ENCODE results near the gene SLC16A6.
"Not testable (repeated sequence)": the region's sequence is repeated elsewhere in the genome, so short reads cannot be mapped to it uniquely, and the experiment has no call there.

The SLC16A6 gene

DNA sequence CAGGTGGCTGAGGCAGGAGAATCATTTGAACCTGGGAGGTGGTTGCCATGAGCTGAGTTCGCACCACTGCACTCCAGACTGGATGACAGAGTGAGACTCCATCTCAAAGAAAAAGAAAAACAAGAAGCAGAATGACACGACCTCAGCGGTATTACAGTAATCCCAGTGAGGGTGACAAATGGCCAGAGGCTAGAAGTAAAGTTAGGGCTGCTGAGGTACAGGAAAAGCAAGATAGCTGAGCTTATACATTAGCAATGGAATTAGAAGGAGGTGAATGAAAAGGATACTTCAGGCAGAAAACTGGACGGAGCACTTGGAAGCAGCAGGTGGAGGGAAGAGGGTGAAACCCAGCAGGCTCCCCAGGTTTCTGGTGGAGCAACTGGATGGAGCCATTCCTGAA, 69.1 kb downstream of the SLC16A6 start:
- H3K4me1 ChIP-seq (ENCODE audit: control insufficient read depth in 1 of 2, insufficient read depth in 1 of 2, low read depth in 1 of 2, low read length in 1 of 2): peaks cover 0 to 5% of the 10 kb centered on the region in 2 experiments
- no peak overlapping the region for H3K27ac ChIP-seq
- no peaks in the 10 kb centered on the region for H3K36me3 ChIP-seq
- no peaks in the 10 kb centered on the region for H3K27me3 ChIP-seq
- TF ChIP-seq, protein P1, sequence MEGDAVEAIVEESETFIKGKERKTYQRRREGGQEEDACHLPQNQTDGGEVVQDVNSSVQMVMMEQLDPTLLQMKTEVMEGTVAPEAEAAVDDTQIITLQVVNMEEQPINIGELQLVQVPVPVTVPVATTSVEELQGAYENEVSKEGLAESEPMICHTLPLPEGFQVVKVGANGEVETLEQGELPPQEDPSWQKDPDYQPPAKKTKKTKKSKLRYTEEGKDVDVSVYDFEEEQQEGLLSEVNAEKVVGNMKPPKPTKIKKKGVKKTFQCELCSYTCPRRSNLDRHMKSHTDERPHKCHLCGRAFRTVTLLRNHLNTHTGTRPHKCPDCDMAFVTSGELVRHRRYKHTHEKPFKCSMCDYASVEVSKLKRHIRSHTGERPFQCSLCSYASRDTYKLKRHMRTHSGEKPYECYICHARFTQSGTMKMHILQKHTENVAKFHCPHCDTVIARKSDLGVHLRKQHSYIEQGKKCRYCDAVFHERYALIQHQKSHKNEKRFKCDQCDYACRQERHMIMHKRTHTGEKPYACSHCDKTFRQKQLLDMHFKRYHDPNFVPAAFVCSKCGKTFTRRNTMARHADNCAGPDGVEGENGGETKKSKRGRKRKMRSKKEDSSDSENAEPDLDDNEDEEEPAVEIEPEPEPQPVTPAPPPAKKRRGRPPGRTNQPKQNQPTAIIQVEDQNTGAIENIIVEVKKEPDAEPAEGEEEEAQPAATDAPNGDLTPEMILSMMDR (IDR thresholded peaks at IDR 0.05): no peak
- no peak overlapping the region for H3K4me3 ChIP-seq (ENCODE audit: low read depth in 1 of 2, low read length in 1 of 2)
- H3K9me3 ChIP-seq: no peaks in the 10 kb centered on the region

DNA sequence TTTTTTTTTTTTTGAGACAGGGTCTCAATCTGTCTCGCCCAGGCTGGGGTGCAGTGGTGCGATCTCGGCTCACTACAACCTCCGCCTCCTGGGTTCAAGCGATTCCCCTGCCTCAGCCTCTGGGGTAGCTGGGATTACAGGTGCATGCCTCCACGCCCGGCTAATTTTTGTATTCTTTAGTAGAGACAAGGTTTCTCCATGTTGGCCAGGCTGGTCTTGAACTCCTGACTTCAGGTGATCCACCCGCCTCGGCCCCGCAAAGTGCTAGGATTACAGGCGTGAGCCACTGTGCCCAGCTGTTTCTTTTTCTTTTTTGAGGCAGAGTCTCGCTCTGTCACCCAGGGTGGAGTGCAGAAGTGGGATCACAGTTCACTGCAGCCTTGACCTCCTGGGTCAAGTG, 70.1 kb downstream of the SLC16A6 start:
- H3K4me1 ChIP-seq (ENCODE audit: control insufficient read depth in 1 of 2, insufficient read depth in 1 of 2, low read depth in 1 of 2, low read length in 1 of 2); H3K4me3 ChIP-seq (ENCODE audit: low read depth in 1 of 2, low read length in 1 of 2); H3K27ac ChIP-seq; H3K9me3 ChIP-seq; H3K36me3 ChIP-seq; H3K27me3 ChIP-seq: not testable (repeated sequence)

DNA sequence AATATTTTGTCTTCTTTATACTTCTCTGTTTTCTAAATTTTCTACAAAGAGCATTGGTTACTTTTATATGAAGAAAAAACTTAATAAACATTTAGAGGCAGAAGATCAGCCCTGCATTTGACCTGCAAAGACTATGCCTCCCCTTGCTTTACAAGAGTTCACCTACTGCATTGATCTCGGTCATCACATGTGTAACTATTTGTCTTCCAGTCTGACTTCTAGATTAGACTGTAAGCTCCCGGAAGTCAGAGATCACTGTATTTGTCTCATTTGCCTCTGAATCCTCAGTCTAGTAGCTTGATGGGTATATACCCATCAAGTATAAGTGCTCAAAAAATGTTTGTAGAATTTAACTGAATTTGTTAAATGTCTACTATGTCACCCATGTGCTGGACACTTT, 70.7 kb downstream of the SLC16A6 start:
- not testable (repeated sequence) for H3K27me3 ChIP-seq; H3K27ac ChIP-seq; H3K4me1 ChIP-seq (ENCODE audit: control insufficient read depth in 1 of 2, insufficient read depth in 1 of 2, low read depth in 1 of 2, low read length in 1 of 2); H3K36me3 ChIP-seq; H3K9me3 ChIP-seq; H3K4me3 ChIP-seq (ENCODE audit: low read depth in 1 of 2, low read length in 1 of 2)

DNA sequence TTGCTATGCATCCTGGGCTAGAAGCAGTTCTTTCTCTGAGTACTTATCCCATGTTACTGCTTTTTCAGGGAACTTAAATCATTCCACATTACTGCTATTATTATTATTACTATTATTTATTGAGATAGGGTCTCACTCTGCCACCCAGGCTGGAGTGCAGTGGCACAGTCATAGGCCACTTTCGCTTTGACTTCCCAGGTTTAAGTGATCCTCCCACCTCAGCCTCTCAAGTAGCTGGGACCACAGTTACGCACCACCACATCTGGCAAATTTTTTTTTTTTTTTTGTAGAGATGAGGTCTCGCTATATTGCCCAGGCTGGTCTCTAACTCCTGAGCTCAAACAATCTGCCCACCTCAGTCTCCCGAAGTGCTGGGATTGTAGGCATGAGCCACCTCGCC, 71.5 kb downstream of the SLC16A6 start:
- H3K9me3 ChIP-seq; H3K36me3 ChIP-seq; H3K27me3 ChIP-seq; H3K4me3 ChIP-seq (ENCODE audit: low read depth in 1 of 2, low read length in 1 of 2); H3K4me1 ChIP-seq (ENCODE audit: control insufficient read depth in 1 of 2, insufficient read depth in 1 of 2, low read depth in 1 of 2, low read length in 1 of 2); H3K27ac ChIP-seq: not testable (repeated sequence)
